Measurements from ENCODE around the gene MFAP4. TPM values are rescaled to one million over a fixed set of nuclear protein-coding genes. Genes with fewer than 3 reads are reported as not detected.
A peak's percentile ranks its signal among the peaks of the same experiment; 100 is the strongest.

The MFAP4 gene
- total RNA-seq, 1 experiment from 2014 or later, result 79.6 TPM

DNA sequence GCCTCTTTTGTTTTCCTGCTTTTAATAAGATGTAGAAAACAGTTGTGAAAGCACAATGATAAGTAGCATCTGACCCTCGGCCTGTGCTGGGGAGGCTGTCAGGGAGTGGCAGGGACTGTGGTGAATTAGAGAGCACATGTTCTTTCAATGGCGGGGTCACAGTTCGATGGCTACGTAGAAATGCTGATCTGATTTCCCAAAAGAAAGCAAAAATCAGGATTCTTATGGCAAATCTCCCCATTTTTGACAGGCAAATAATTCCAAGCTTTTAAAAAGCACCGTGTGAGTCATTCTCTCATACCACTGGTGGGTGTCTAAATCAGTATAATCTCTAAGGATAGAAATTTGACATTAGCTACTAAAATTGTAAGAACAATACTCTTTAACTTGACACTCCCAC is 12.9 kb downstream of the MFAP4 start:
- peaks cover 28% of the 10 kb centered on the region for H3K4me1 ChIP-seq
- H3K27me3 ChIP-seq, result no peaks in the 10 kb centered on the region
- no peak for DNase-seq

DNA sequence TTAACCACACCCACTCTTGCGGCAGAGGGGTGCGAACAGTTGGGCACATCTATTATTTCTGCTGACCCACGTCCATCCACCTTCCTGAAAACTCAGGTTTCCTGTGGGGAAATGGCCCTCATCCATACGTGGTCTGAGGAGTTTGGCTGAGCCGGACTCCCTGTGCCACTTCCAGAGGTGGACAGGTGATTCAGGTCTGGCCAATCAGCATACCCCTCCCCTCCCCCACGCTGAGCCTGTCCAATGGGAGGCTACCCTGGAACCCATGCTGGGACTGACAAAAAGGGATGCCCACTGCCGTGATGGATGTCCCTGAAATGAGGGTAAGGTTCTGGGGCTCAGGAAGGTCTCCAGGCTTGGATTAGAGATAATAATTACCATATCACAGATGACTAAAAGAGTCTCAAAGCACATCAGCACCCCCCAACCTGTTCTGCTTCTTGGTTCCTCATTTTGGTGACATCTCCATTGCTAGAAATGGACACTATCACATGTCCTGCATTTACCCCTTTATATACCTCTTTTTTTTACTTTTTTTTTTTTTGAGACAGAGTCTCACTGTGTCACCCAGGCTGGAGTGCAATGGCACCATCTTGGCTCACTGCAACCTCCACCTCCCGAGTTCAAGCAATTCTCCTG is 14.0 kb downstream of the MFAP4 start:
- Histone ChIP-seq H3K9me3 (replicated peaks) (no peaks in the 10 kb centered on the region), H3K4me1 (peaks cover 28% of the 10 kb centered on the region), H3K27ac (no peak overlapping the region), H3K27me3 (no peaks in the 10 kb centered on the region), H3K36me3 (no peaks in the 10 kb centered on the region), H3K4me3 (no peak overlapping the region)
- DNase-seq, result no peak

More for the DNA sequence above, 12.9 kb downstream of the MFAP4 start:
- Histone ChIP-seq H3K36me3 (no peaks in the 10 kb centered on the region), H3K4me3 (no peak overlapping the region), H3K9me3 (replicated peaks) (no peaks in the 10 kb centered on the region), H3K27ac (no peak overlapping the region)

DNA sequence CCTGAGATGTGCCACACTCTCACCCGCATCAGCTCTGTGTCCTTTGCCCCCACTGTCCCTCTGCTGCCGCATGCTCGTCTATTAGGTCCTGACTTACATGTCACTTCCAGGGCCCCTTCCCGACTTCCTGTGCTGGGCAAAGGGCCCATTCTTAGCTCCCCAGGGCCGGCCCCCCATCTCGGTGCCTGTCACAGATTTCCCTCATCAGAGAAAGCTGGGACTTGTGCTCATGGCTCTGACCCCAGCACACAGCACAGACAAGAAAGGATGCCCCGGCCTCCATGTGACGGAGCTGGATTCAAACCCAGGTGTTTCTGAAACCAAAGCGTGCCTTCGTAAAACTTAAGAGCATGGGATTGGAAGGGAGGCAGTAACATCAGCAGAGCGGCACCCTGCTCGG is 14.6 kb downstream of the MFAP4 start:
- Histone ChIP-seq H3K4me1 (peaks cover 28% of the 10 kb centered on the region), H3K27ac (no peak overlapping the region), H3K27me3 (no peaks in the 10 kb centered on the region), H3K4me3 (no peak overlapping the region), H3K9me3 (replicated peaks) (no peaks in the 10 kb centered on the region), H3K36me3 (no peaks in the 10 kb centered on the region)
- no peak for DNase-seq

DNA sequence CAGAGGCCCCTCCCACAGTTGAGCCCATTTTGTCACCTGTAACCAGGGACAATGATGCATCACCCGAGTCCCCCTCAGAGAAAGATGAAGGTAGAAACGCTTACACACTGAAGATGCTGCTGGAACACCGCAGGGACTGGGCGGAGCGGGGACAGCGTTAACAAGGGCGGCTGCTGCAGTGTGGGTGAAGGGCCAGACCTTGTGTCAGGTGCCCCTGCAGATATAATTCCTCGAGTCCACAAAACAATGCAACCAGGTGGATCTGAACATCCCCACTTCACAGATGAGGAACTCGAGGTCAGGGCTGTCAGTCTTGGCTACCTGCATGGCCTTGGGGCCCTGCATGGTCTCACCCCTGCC is 15.0 kb downstream of the MFAP4 start:
- no peaks in the 10 kb centered on the region for H3K27me3 ChIP-seq
- H3K9me3 ChIP-seq (replicated peaks), result no peaks in the 10 kb centered on the region
- no peak overlapping the region for H3K4me3 ChIP-seq
- no peak for DNase-seq
- H3K36me3 ChIP-seq, result no peaks in the 10 kb centered on the region
- no peak overlapping the region for H3K27ac ChIP-seq
- H3K4me1 ChIP-seq, result peaks cover 26% of the 10 kb centered on the region

DNA sequence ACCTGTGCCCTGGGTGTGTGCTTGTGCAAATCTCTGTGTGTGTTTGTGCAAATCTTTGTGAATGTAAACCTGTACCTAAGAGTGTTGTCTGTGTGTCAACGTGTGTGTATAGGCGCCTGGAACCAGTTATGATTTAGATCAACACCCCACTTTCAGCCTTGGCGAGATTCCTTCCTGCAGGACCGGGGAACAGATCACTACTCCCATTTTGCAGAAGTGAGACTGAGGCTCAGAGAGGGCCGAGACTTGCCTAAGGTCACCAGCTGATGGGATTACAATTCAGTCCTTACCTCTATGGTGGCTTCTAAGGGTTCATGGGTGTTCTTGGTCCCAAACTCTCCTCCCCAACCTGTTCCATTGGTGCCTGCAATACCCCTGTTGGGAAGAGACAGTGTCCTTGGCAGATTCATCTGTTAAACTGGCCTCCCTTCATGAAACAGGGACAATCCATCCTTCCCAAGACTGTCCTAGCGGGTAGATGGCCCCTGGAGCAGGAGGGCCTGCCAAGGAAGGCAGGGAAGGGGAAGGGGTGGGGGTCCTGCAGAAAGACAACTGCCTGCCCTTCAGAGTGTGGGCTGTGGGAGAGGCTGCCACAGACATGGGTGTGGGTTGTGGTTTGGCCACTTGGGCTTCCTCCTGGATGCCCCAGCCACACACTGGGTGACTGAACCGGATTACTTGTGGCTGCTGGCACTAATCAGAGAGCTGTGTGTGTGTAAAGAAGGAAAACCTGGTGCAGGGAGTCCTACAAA is 15.6 kb downstream of the MFAP4 start:
- no peaks in the 10 kb centered on the region for H3K36me3 ChIP-seq
- H3K9me3 ChIP-seq (replicated peaks), result no peaks in the 10 kb centered on the region
- no peak overlapping the region for H3K4me3 ChIP-seq
- no peaks in the 10 kb centered on the region for H3K27me3 ChIP-seq
- peaks cover 23% of the 10 kb centered on the region for H3K4me1 ChIP-seq
- H3K27ac ChIP-seq, result no peak overlapping the region; the same call in 1 of the 2 replicates
- DNase-seq, result no peak

DNA sequence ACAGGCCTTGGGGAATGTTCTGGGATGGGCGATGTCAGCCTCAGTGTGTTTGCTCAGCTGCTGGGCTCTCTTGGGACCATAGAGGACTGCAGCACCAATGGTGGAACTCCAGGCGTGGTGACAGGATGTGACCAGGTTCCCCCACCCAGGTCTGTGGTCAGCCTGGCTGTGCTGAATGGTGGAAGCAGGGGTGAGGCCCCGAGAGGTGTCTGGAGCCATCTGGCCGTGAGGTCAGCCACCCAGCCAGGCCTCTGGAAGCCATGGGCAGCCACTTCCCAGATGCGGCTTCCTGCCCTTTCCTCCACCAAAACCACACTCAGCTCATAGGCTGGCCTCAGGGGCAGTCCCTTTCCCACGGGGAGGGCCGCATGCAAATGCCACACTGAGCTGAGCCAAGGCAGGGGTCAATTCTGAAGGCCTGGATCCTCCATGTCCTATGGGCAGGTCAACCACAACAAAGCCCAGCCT is 16.5 kb downstream of the MFAP4 start:
- no peaks in the 10 kb centered on the region for H3K36me3 ChIP-seq
- H3K4me1 ChIP-seq, result peaks cover 24% of the 10 kb centered on the region
- peak overlapping the region; percentile 48 for H3K27ac ChIP-seq
- DNase-seq, result peak; percentile 91 to 94
- H3K9me3 ChIP-seq (replicated peaks), result no peaks in the 10 kb centered on the region
- H3K4me3 ChIP-seq, result no peak overlapping the region
- H3K27me3 ChIP-seq, result no peaks in the 10 kb centered on the region

DNA sequence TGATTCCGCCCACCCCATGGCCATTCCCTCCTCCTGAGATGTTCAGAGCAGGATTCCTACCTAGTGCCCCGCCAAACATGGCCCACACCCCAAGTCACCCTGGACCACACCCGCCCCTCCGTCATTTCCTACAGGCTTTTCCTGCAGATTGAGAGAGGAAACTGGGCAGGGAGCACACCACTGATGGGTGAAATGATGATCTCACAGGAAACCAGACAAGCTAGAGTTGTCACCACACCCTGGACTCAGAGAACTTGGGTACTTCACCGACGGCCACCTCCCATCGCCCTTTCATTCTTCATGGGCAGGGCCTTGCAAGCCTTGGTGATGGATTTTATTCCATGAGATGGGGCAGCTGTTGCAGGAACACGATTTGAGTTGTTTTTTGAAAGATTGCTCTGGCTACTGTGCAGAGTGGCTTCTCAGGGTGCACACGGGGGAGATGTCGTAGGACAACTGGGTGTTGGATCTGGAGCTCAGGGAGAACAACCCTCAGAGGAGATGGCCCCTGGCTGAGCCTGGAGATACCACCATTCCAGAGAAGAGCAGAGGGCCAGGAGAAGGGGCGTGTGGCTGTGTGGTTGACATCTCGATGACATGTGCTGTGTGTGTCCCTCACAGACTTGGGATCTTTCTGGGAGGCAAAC is 17.0 kb downstream of the MFAP4 start:
- no peaks in the 10 kb centered on the region for H3K27me3 ChIP-seq
- H3K9me3 ChIP-seq (replicated peaks), result no peaks in the 10 kb centered on the region
- peaks cover 29% of the 10 kb centered on the region for H3K4me1 ChIP-seq
- H3K4me3 ChIP-seq, result no peak overlapping the region
- DNase-seq, result no peak
- peak overlapping the region; percentile 48 for H3K27ac ChIP-seq
- H3K36me3 ChIP-seq, result no peaks in the 10 kb centered on the region

DNA sequence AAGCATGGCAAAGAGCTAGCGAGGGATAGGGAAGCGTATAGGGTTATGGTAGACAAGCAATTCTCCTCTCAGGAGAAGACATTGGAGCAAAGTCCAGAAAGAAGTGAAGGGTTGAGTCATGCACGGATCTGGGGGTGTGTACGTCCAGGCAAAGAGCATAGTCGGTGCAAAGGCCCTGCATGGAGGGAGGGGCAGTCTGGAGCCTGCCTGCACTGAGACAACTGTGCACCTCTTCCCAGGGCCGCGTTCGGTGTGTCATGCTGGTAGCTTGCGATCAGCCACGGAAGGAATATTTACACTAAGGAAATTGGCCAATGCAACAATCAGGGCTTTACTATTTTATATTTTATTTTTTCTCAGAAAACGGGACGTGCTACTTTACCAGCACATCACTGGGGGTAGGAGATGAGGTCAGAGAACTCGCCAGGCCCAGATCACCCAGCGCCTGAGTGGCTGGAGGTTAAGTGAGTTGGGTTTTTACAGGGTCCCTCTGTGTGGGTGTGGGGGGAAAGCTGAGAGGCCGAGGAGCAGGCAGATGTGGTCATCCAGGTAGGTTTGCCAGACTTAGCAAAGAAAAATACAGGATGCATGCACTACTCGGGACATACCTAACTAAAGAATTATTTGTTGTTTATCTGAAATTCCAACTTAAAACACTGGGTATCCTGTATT is 17.7 kb downstream of the MFAP4 start:
- Histone ChIP-seq H3K4me3 (no peak overlapping the region), H3K9me3 (replicated peaks) (no peaks in the 10 kb centered on the region), H3K36me3 (no peaks in the 10 kb centered on the region), H3K27ac (no peak overlapping the region), H3K27me3 (no peaks in the 10 kb centered on the region), H3K4me1 (peaks cover 35% of the 10 kb centered on the region)
- no peak for DNase-seq

DNA sequence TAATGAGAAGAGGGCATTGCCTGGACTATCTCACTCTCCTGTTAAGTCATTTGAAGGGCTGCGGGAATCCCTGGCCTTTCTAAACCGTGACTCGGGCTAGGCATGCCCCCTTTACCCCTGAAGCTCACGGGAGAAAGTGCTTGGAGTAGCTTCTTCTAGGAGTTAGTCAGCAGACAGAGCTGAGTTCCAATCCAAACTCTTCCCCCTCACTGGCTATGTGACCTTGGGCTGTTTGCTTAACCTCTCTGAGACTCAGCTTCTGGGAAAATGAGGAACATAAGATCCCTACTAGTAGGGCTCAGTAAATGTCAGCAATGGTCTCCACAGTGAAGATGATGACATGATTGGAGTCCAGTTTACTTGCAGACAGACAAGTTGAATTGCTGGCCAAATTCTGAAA is 18.8 kb downstream of the MFAP4 start:
- no peaks in the 10 kb centered on the region for H3K9me3 ChIP-seq (replicated peaks)
- H3K36me3 ChIP-seq, result no peaks in the 10 kb centered on the region
- no peaks in the 10 kb centered on the region for H3K27me3 ChIP-seq
- no peak for DNase-seq
- peaks cover 41% of the 10 kb centered on the region for H3K4me1 ChIP-seq
- no peak overlapping the region for H3K27ac ChIP-seq
- no peak overlapping the region for H3K4me3 ChIP-seq

DNA sequence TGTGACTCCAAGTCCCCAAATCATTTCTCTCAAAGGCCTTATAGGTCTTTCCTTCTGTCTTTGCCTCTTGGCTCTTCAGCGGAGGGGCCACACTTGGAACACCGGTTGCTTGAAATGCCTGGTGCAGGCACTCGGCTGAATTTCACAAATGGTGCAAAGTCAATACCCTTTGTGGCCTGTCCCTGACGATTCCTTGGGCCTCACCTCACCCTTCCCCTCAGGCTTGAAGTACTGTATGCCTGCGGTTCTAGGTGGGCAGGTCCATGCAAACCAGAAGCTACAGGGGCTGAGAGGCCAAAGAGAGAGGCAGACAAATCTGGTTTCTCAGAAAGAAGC is 20.4 kb downstream of the MFAP4 start:
- Histone ChIP-seq H3K4me3 (no peak overlapping the region), H3K36me3 (no peaks in the 10 kb centered on the region), H3K4me1 (peaks cover 41% of the 10 kb centered on the region), H3K9me3 (replicated peaks) (no peaks in the 10 kb centered on the region), H3K27me3 (no peaks in the 10 kb centered on the region), H3K27ac (no peak overlapping the region)
- DNase-seq, result no peak

DNA sequence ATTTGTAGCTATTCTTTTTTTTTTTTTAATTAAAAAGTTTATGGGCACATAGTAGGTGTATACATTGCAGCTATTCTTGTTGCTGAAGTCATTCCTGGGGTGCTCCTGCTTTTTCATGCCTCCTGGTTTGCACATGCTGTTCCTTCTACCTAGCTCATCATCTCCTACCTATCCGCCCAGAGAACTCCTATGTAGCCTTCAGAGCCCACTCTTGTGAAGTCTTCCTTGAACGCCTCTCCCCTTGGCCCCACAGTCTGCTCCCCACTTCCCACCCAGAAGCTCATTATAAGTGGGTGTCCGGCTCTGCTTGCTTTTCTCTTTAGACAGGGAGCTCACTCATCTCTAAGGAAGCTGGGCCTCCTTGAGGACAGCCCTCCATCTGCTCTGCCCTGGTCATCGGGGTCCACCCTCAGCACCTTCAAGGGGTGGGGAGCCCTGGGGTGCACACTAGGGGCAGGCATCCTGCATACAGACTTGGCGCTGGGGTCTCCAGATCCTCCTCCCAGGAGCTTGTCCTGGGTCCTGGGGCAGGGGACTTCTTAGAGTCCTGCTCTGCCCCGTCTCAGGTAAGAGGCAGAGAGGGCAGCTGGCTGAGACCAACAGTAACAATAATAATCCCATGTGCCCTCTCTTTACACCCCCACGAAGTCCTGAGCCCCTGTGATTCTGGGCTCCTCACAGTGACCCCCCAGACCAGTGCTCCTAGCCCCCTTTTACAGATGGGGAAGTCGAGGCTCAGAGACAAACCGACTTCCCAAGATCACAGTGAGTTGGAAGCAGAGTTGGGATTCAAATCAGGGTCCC is 21.0 kb downstream of the MFAP4 start:
- H3K27ac ChIP-seq, result no peak overlapping the region
- H3K4me3 ChIP-seq, result no peak overlapping the region
- DNase-seq, result peak in 1 of 2 experiments; percentile 7
- H3K9me3 ChIP-seq (replicated peaks), result no peaks in the 10 kb centered on the region
- H3K4me1 ChIP-seq, result peaks cover 35% of the 10 kb centered on the region
- H3K27me3 ChIP-seq, result no peaks in the 10 kb centered on the region
- H3K36me3 ChIP-seq, result no peaks in the 10 kb centered on the region

DNA sequence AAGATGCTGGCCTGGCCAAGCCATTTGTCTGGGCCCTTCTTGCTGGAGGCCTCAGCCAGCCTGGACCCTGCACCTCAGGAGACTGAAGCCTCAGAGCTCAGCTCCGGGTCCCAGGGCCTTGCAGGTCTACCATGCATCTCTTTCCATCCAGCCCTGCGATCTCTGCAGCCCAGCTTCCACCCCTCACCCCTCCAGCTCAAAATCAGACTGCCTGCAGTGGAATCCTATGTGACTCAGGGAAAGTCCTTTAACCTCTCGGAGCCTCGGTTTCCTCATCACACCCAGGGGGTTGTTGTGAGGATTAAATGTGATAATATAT is 21.5 kb downstream of the MFAP4 start:
- no peaks in the 10 kb centered on the region for H3K9me3 ChIP-seq (replicated peaks)
- peaks cover 29% of the 10 kb centered on the region for H3K4me1 ChIP-seq
- peak in 1 of 2 experiments; percentile 21 for DNase-seq
- no peaks in the 10 kb centered on the region for H3K36me3 ChIP-seq
- no peaks in the 10 kb centered on the region for H3K27me3 ChIP-seq
- H3K4me3 ChIP-seq, result no peak overlapping the region
- no peak overlapping the region for H3K27ac ChIP-seq

DNA sequence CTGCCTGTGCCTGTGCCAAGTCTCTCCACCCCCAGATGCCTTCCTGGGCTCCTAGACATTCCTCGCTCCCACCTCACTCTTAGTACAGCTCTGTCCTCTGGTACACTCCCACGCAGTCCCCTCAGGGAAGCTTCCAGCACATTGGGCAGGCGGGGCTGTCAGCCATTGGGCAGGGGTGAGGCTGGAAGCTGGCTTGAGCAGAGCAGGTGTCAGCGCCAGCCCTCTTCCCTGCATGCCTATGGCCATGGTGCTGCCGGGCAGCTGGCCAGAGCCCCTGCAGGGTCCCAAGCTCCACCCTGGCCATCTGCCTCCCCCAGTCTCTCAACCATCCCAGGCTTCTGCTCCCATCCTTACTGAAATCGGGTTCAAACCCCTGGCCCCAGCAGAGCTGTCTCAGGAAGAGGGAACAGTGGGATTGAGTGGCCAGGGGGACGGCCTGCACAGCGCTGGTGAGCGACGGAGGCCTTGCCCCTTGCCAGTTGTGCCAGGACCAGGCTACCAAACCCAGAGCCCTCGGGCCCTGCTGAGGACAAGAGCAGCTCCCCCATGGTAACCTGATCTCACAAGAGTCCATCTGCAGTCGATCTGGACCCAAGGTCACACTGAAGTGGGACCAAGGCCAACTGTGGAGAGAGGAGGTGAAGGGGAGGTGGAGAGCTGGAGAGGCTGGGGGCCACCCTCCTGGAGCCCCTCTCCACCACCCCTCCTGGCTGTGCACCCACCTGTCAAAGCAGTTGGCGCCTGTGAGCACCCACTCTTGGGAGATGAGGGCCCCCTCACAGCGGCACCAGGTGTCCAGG is 22.1 kb downstream of the MFAP4 start:
- Histone ChIP-seq H3K27me3 (no peaks in the 10 kb centered on the region), H3K4me3 (no peak overlapping the region), H3K27ac (no peak overlapping the region), H3K4me1 (peaks cover 24% of the 10 kb centered on the region), H3K9me3 (replicated peaks) (no peaks in the 10 kb centered on the region), H3K36me3 (no peaks in the 10 kb centered on the region)
- DNase-seq, result peak; percentile 84 to 86

Data from SJCRH30 (cell line).